ENCODE data around the gene RILPL2.

DNA sequence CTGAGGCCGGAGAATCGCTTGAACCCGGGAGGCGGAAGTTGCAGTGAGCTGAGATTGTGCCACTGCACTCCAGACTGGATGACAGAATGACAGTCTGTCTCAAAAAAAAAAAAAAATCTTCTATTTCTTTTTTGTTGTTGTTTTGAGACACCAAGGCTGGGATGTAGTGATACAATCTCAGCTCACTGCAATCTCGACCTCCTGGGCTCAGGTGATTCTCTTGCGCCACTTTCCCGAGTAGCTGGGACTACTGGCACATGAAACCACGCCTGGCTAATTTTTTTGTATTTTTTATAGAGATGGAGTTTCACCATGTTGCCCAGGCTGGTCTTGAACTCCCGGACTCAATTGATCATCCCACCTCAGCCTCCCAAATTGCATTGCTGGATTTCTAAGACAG, 14.2 kb upstream of the RILPL2 start:
- TF ChIP-seq YY1 (IDR thresholded peaks at IDR 0.05; ENCODE audit: insufficient read depth, insufficient read length) (no peak), SUZ12 (IDR thresholded peaks at IDR 0.05; ENCODE audit: extremely low read depth, insufficient read depth, insufficient read length) (no peak)

Data from NT2/D1 (cell line).